ENCODE results near the gene GDAP1L1. TPM values are rescaled to one million over a fixed set of nuclear protein-coding genes. Genes with fewer than 3 reads are reported as not detected.

The GDAP1L1 gene
- polyA plus RNA-seq, 1 of the 3 experiments (the other 2 are of a cell fraction), result 0.30 TPM

GRCh38 chr20:44224637-44225036, 22.5 kb upstream of the GDAP1L1 start:
- H3K9me3 ChIP-seq, result no peaks in the 10 kb centered on the region
- no peaks in the 10 kb centered on the region for H3F3A ChIP-seq (replicated peaks; ENCODE audit: insufficient read depth)
- no peak overlapping the region for H3K4me2 ChIP-seq
- H3K27ac ChIP-seq (ENCODE audit: low read depth in 2 of 2, low read length in 1 of 2), result no peak overlapping the region
- WGBS (ENCODE audit: low lambda C conversion rate), result 71% methylated on average over 5 of the region's 5 CpGs
- no peak overlapping the region for H3K4me3 ChIP-seq (ENCODE audit: low read depth in 2 of 2, low read length in 1 of 2)
- no peaks in the 10 kb centered on the region for H3K79me2 ChIP-seq (ENCODE audit: insufficient read depth)
- no peak overlapping the region for H3K9ac ChIP-seq
- DNase-seq, result no peak
- no peak overlapping the region for H2AFZ ChIP-seq (ENCODE audit: low read depth)
- TF ChIP-seq NRF1 (IDR thresholded peaks at IDR 0.05; ENCODE audit: low read depth, low read length) (no peak), IRF3 (IDR thresholded peaks at IDR 0.05; ENCODE audit: low read depth, low read length) (no peak), RCOR1 (IDR thresholded peaks at IDR 0.05; ENCODE audit: low read length) (no peak), MEF2A (IDR thresholded peaks at IDR 0.05; ENCODE audit: borderline replicate concordance, low read depth) (no peak), RFX5 (IDR thresholded peaks at IDR 0.05; ENCODE audit: low read length) (no peak), ZBTB33 (IDR thresholded peaks at IDR 0.05; ENCODE audit: borderline replicate concordance, low read depth) (no peak), MXI1 (IDR thresholded peaks at IDR 0.05; ENCODE audit: low read depth, low read length) (no peak), POLR2AphosphoS5 (IDR thresholded peaks at IDR 0.05; ENCODE audit: low read depth, low read length) (no peak), RAD21 (IDR thresholded peaks at IDR 0.05; ENCODE audit: low read length) (no peak), USF2 (IDR thresholded peaks at IDR 0.05; ENCODE audit: borderline replicate concordance, low read depth, low read length) (no peak), TEAD4 (IDR thresholded peaks at IDR 0.05; ENCODE audit: borderline replicate concordance, insufficient read depth) (no peak), FOXM1 (IDR thresholded peaks at IDR 0.05; ENCODE audit: low read depth) (no peak), TAF1 (IDR thresholded peaks at IDR 0.05; ENCODE audit: borderline replicate concordance, low read depth, low read length) (no peak), FOXJ3 (CRISPR knock-in tag; IDR thresholded peaks at IDR 0.05) (no peak), GABPA (IDR thresholded peaks at IDR 0.05; ENCODE audit: low read depth) (no peak), TCF12 (IDR thresholded peaks at IDR 0.05) (no peak), YY1 (IDR thresholded peaks at IDR 0.05; ENCODE audit: low read depth) (no peak)
- H3K27me3 ChIP-seq (ENCODE audit: insufficient read depth), result no peaks in the 10 kb centered on the region
- CTCF ChIA-PET, result interaction anchor here (1.0 to 5.9 kb wide), 8 partner anchors 9 to 160 kb away, joined by 3 to 34 read pairs (median 6); partner anchors contain the start of gene FITM2
- peaks cover 0 to 12% of the 10 kb centered on the region in 2 experiments; a peak in 1 of 4 replicates for H3K4me1 ChIP-seq (ENCODE audit: control insufficient read depth in 1 of 2, insufficient read depth in 2 of 2, low read depth in 1 of 2, low read length in 1 of 2)
- H3K9me2 ChIP-seq, result no peaks in the 10 kb centered on the region
- no peaks in the 10 kb centered on the region for H3K36me3 ChIP-seq (replicated peaks in 1 of 2; ENCODE audit: control insufficient read depth in 1 of 2, insufficient read depth in 2 of 2, low read length in 1 of 2)
- POLR2A ChIA-PET, result no interaction called here
- H4K20me1 ChIP-seq (ENCODE audit: insufficient read depth), result no peaks in the 10 kb centered on the region

Data from SK-N-SH (cell line).